Heart left ventricle (tissue), 16 donors: ENCODE results near the gene COP1. TPM values are rescaled to one million over a fixed set of nuclear protein-coding genes. Genes with fewer than 3 reads are reported as not detected.
"Not testable (repeated sequence)": the region's sequence is repeated elsewhere in the genome, so short reads cannot be mapped to it uniquely, and the experiment has no call there.

ENCODE experiments used
- ATAC-seq, 4 donors: fragments of 200-7000 bp; cut with Tn5 transposase; one replicate each; pipeline ENCODE4 v1.9.1; 2020 to 2022; ENCODE audit warnings: moderate library complexity in 4 of 4, mild to moderate bottlenecking in 3 of 4, moderate number of reproducible peaks in 1 of 4
- DNase-seq, 5 donors: peaks; one replicate each; pipeline ENCODE4 v3.0.0-alpha.2; 2020
- H3K27ac ChIP-seq, 12 donors: fragments of 200-600 bp; sonication (generic) in 4 of 12; one replicate each; pipeline versions ENCODE4 v1.5.0 to v1.8.0; 2016 to 2022; ENCODE audit warnings: mild to moderate bottlenecking in 2 of 12
- H3K27me3 ChIP-seq, 9 donors: fragments of 200-600 bp; sonication (generic) in 2 of 9; one replicate each; pipeline versions ENCODE4 v1.5.1 to v1.8.0; 2016 to 2022; ENCODE audit warnings: mild to moderate bottlenecking in 3 of 9
- H3K36me3 ChIP-seq, 9 donors: fragments of 200-600 bp; sonication (generic) in 2 of 9; one replicate each; pipeline versions ENCODE4 v1.5.0 to v1.8.0; 2018 to 2022; ENCODE audit warnings: mild to moderate bottlenecking in 2 of 9
- H3K4me1 ChIP-seq, 12 donors: fragments of 200-600 bp; sonication (generic) in 4 of 12; one replicate each; pipeline versions ENCODE4 v1.5.0 to v1.8.0; 2016 to 2022; ENCODE audit warnings: mild to moderate bottlenecking in 3 of 12
- H3K4me3 ChIP-seq, 12 donors: fragments of 200-600 bp; sonication (generic) in 4 of 12; one replicate each; pipeline versions ENCODE4 v1.5.0 to v1.8.0; 2017 to 2022; ENCODE audit warnings: mild to moderate bottlenecking in 9 of 12, moderate library complexity in 4 of 12
- H3K9me3 ChIP-seq, 12 donors: fragments of 200-600 bp; sonication (generic) in 4 of 12; one replicate each; pipeline versions ENCODE4 v1.5.0 to v1.8.0; 2016 to 2022; ENCODE audit warnings: mild to moderate bottlenecking in 1 of 12
- CTCF ChIP-seq, 12 donors: fragments of 200-600 bp; sonication (generic) in 4 of 12; IDR thresholded peaks; one replicate each; pipeline versions ENCODE4 v1.5.0 to v1.8.0; 2018 to 2022; ENCODE audit warnings: antibody characterized with exemption in 12 of 12, mild to moderate bottlenecking in 5 of 12
- POLR2A ChIP-seq, 2 donors: fragments of 450-650 bp; IDR thresholded peaks; one replicate each; pipeline ENCODE4 v1.6.1; 2017; ENCODE audit warnings: antibody characterized with exemption in 2 of 2, mild to moderate bottlenecking in 2 of 2, moderate library complexity in 2 of 2
- WGBS, 4 donors: extraction: QIAGEN DNeasy Blood & Tissue Kit in 2 of 4; methylation state at CpG; one replicate each; pipeline versions ENCODE4 v1.1.5 to v1.1.7; 2013 to 2018; 5-methylcytosine and 5-hydroxymethylcytosine counted together
- intact Hi-C, 10 donors: fragments of 100-400 bp; cut with DNase I; formaldehyde crosslinking; loops; one replicate each; pipeline versions ENCODE4 v1.11.1 to v1.14.2; 2022
- polyA plus RNA-seq, 2 donors: library from polyadenylated mRNA; stranded (reverse); fragments of 200-250 nt; gene quantifications; one replicate each; pipeline ENCODE4 v1.2.3, GENCODE V29; 2013
- total RNA-seq, 9 donors: library from RNA; depleted of rRNA in 2 of 9; stranded (reverse); fragments of >200 nt in 2 of 9; fragmentation: NEBNext Ultra II Directional in 3 of 9; extraction: Animal tissue kit (Norgen Biotek cat#: 25700) in 3 of 9; gene quantifications; one replicate each; pipeline versions ENCODE4 v1.1.0 to v1.2.4, GENCODE V29; 2016 to 2023
- donor health status: ischemic (EF 13 %, LVEDD 7.1; RV severe dilation, severe dysfunction).
- donor health status: healthy with polysubstance abuse.
- donor health status: DM: no; HTN: yes; CAD: no.
- donor health status: DM: no; HTN: no; CAD: no.
- donor health status: ischemic (EF 25% LVEDD 6.9; RV normal size, moderate dysfunction).
- donor health status: ischemic (EF 25% LVEDD 5.7; RV mildly dilated, moderate dysfunction).
- donor health status: healthy.
- donor health status: DM: yes; HTN: yes; CAD: no.
- donor health status: ischemic (EF 35%, LVEDD 5.7; RV mildly dilated, moderate dysfunction).
- donor health status: nonischemic (EF 11% LVEDD 7.7; RV severe dilation, severe dysfunction).
- donor health status: DM: yes; HTN: yes; CAD: no.
- donor health status: PGD.
- donor health status: ischemic (EF 29% LVEDD 5.4; RV normal size, mild dysfunction).
- donor health status: nonischemic (EF 23%, LVEDD 6.1; RV moderate dilation, normal function).

The COP1 gene
- total and polyA plus RNA-seq, 11 donors: 19.9 to 31.7 (median 23.1) TPM

DNA sequence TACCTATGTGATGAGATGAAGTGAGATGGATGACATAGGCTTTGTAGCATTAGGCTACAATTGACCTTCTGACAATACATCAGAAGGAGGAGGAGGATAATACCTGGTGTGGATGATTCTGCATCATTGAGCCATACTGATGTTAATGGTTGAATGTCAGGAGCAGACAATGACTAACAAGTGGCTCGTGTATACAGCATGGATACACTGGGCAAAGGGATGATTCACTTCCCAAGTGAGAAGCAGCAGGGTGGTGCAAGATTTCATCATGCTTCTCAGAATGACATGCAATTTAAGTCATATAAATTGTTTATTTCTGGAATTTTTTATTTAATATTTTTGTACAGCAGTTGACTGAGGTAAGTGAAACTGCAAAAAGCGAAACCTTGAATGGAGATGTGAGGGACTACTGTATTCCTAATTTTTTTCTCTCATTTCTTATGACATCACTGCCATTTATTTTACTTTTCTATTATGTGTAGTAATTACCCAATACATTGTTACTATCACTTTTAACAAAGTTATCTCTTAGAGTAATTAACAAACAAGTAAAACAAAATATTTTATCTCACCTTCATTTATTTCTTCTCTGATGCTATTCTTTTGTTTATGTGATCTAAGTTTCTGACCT is 34.4 kb upstream of the COP1 start:
- DNase-seq: no peak
- H3K36me3 ChIP-seq: no peaks in the 10 kb centered on the region
- no peak overlapping the region for H3K4me3 ChIP-seq
- intact Hi-C loops: no loop called here
- 67 to 81% (median 73%) methylated on average over 2 of the region's 2 CpGs for whole genome bisulfite sequencing, 4 donors
- no peak for ATAC-seq
- no peak overlapping the region for H3K27ac ChIP-seq
- H3K27me3 ChIP-seq: no peaks in the 10 kb centered on the region
- H3K9me3 ChIP-seq: no peaks in the 10 kb centered on the region
- no peaks in the 10 kb centered on the region for H3K4me1 ChIP-seq
- TF ChIP-seq POLR2A (IDR thresholded peaks at IDR 0.05) (no peak), CTCF (IDR thresholded peaks at IDR 0.05) (no peak)

DNA sequence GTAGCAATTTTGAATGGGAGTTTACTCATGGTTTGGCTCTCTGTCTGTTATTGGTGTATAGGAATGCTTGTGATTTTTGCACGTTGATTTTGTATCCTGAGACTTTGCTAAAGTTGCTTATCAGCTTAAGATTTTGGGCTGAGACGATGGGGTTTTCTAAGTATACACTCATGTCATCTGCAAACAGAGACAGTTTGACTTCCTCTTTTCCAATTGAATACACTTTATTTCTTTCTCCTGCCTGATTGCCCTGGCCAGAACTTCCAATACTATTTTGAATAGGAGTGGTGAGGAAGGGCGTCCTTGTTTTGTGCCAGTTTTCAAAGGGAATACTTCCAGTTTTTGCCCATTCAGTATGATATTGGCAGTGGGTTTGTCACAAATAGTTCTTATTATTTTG is 26.6 kb upstream of the COP1 start:
- H3K4me3 ChIP-seq, H3K9me3 ChIP-seq, ATAC-seq, H3K27me3 ChIP-seq, intact Hi-C loops, DNase-seq, H3K36me3 ChIP-seq, H3K27ac ChIP-seq, H3K4me1 ChIP-seq: not testable (repeated sequence)
- WGBS, 4 donors: 80 to 87% (median 85%) methylated on average over 3 of the region's 3 CpGs

DNA sequence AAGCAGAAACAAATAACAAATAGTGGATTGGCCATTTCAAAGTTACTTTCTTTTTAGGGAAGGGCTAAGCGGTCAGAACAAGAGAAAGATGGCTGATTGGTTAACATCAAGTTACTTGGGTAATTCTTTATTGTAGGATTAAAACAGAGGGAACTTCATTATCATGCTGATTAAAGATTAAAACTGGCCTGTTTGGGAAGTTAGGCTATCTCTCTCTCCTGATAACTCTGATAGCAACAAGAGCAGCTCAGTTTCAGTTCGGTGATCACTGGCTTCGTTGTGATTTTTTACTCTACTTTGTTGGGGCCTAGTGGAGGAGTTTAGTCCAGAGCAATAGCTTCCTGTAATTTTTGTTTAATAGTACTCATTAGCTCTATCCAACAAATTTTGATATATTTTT is 20.5 kb upstream of the COP1 start:
- intact Hi-C loops: no loop called here
- H3K27ac ChIP-seq: no peak overlapping the region
- DNase-seq: no peak
- TF ChIP-seq POLR2A (IDR thresholded peaks at IDR 0.05) (no peak), CTCF (IDR thresholded peaks at IDR 0.05) (no peak)
- no peak overlapping the region for H3K4me3 ChIP-seq
- no peak for ATAC-seq
- no peaks in the 10 kb centered on the region for H3K4me1 ChIP-seq
- no peaks in the 10 kb centered on the region for H3K27me3 ChIP-seq
- peaks cover 0 to 2% (median 0%) of the 10 kb centered on the region in 12 donors for H3K9me3 ChIP-seq
- H3K36me3 ChIP-seq: no peaks in the 10 kb centered on the region
- WGBS, 4 donors: 59 to 67% (median 65%) methylated on average over 3 of the region's 3 CpGs

GRCh38 chr1:176225911-176226310 is 18.8 kb upstream of the COP1 start:
- Histone ChIP-seq H3K4me1 (no peaks in the 10 kb centered on the region), H3K9me3 (no peaks in the 10 kb centered on the region), H3K4me3 (no peak overlapping the region), H3K27me3 (no peaks in the 10 kb centered on the region), H3K27ac (no peak overlapping the region), H3K36me3 (no peaks in the 10 kb centered on the region)
- intact Hi-C loops: no loop called here
- ATAC-seq (no peak), DNase-seq (no peak)
- TF ChIP-seq POLR2A (IDR thresholded peaks at IDR 0.05): no peak
- TF ChIP-seq CTCF (IDR thresholded peaks at IDR 0.05): no peak
- WGBS, 4 donors: 61 to 69% (median 64%) methylated on average over 2 of the region's 2 CpGs

DNA sequence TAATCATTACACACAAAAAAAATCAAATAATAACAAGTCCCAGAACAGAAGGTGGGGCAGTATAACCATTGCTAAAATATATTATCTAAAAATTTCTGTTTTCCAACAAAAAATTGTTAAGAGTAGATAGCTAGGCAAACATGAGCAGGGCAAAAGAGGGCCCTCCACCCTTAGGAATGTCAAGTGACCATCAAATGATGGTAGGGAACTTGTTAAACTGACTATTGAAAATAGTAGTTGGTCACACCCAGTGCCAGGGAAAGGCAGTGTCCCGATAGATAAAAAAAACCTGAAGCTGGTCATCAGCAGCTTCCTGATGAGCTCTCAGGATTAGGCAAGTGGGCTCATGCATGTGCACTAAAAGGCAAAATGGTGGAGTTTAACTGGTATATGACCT is 18.4 kb upstream of the COP1 start:
- Histone ChIP-seq H3K9me3 (no peaks in the 10 kb centered on the region), H3K4me3 (no peak overlapping the region), H3K27ac (no peak overlapping the region), H3K36me3 (no peaks in the 10 kb centered on the region), H3K4me1 (no peaks in the 10 kb centered on the region), H3K27me3 (no peaks in the 10 kb centered on the region)
- DNase-seq (no peak), ATAC-seq (no peak)
- 45 to 61% (median 56%) methylated on average over 1 of the region's 1 CpG for WGBS, 4 donors
- intact Hi-C loops: no loop called here
- TF ChIP-seq CTCF (IDR thresholded peaks at IDR 0.05) (no peak), POLR2A (IDR thresholded peaks at IDR 0.05) (no peak)
